Right ventricle myocardium inferior (tissue), 1 donor: Measurements from ENCODE around the gene IDI2. TPM values are rescaled to one million over a fixed set of nuclear protein-coding genes. Genes with fewer than 3 reads are reported as not detected.
"Not testable (repeated sequence)": the region's sequence is repeated elsewhere in the genome, so short reads cannot be mapped to it uniquely, and the experiment has no call there.

Source experiments
- ATAC-seq: fragments of 200-7000 bp; cut with Tn5 transposase; one replicate; pipeline ENCODE4 v1.9.1; 2020; ENCODE audit warnings: mild to moderate bottlenecking, moderate library complexity
- DNase-seq: peaks from one replicate; pipeline ENCODE4 v3.0.0; 2021; ENCODE audit errors: missing footprints
- intact Hi-C: fragments of 100-400 bp; cut with DNase I; formaldehyde crosslinking; loops from one replicate; pipeline ENCODE4 v1.11.0; 2022
- total RNA-seq: library from RNA; stranded (reverse); fragmentation: NEBNext Ultra II Directional; extraction: Animal tissue kit (Norgen Biotek cat#: 25700); gene quantifications from one replicate; pipeline ENCODE4 v1.2.1, GENCODE V29; 2021
- donor health status: DM: no; HTN: yes; CAD: no; lungs with severe emphysema.

The IDI2 gene
- total RNA-seq, 1 donor from 2014 or later, result 0.30 TPM

GRCh38 chr10:1020958-1021357 is 4.7 kb downstream of the IDI2 start:
- DNase-seq, result no peak
- no peak for ATAC-seq
- intact Hi-C loops, result no loop called here

- no peak for ATAC-seq
- intact Hi-C loops, result no loop called here
- DNase-seq, result no peak
Measured at GRCh38 chr10:1020460-1020859, 5.2 kb downstream of the IDI2 start.

DNA sequence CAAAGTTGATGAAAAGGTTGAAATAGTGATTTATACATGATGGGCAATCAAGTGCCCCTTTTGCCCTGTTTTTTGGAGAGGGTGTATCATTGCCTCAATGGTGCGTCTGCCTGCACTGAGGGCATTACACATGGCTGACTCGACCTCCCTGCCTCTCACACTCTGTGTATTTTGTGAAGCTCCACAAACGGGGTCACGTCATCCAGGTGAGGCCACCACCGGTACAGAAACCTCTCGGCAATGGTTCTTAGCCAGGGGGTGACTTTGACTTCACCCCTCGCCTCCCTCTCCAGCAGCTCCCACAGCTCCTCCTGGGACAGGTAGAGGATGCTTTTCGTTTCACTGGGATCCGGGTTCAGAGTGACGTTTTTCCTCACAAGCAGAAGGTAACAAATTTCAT is 6.3 kb downstream of the IDI2 start:
- ATAC-seq (no peak), DNase-seq (no peak)
- intact Hi-C loops, result no loop called here

DNA sequence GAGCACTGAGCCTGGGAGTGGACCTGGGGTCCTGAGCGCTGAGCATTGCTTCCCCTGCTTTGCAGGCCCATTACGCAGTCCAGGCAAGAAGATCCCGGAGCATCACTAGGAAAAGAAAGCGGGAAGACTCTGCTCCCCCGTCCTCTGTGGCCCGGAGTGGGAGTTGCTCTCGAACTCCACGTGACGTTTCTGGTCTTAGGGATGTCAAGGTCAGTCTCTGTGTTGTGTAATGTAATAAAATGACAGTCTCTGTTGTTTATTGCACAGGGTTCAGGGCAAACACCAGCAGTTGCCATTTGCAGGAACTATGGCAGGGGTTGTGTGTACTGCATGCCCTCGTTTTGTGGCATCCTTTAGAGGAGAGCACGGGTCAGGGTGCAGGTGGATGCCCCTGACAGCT is 10.0 kb downstream of the IDI2 start:
- DNase-seq (no peak), ATAC-seq (no peak)
- intact Hi-C loops, result no loop called here

DNA sequence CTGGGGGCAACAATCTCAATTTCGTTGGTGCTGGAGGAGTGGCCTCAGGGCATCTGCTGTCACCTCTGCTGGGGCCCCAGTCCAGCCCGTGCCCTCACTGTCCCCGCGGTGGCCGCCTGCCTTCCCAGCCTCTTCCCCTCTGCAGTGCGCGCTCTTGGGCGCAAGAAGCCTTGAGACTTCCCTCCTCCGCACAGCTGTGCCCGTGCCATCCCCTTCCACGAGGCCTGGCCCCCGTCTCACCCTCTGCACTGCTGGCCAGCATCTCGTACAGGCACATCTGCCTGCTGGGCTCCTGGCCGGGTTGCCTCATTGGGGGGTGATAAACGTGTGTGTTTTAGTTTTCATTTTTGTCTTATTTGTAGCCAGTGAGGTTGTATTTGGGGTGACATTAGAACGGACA is 14.0 kb downstream of the IDI2 start:
- no peak for DNase-seq
- no peak for ATAC-seq
- intact Hi-C loops, result no loop called here

GRCh38 chr10:1010703-1011102 is 15.0 kb downstream of the IDI2 start:
- DNase-seq (no peak), ATAC-seq (no peak)
- intact Hi-C loops, result no loop called here

DNA sequence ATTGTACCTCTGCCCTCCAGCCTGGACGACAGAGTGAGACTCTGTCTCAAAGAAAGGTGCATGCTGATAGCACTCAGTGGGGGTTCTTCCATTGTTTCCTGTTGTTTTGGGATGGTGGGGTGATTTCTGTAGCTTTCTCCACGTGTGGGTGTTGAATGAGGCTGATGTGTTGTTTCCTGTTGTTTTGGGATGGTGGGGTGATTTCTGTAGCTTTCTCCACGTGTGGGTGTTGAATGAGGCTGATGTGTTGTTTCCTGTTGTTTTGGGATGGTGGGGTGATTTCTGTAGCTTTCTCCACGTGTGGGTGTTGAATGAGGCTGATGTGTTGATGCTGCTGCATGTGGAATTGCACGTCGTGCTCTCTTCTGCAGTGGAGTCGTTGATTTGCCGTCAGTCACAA is 15.7 kb downstream of the IDI2 start:
- ATAC-seq, DNase-seq, intact Hi-C loops: not testable (repeated sequence)

- DNase-seq (no peak), ATAC-seq (no peak)
- intact Hi-C loops, result no loop called here
Measured at GRCh38 chr10:1009071-1009494, 16.6 kb downstream of the IDI2 start.

DNA sequence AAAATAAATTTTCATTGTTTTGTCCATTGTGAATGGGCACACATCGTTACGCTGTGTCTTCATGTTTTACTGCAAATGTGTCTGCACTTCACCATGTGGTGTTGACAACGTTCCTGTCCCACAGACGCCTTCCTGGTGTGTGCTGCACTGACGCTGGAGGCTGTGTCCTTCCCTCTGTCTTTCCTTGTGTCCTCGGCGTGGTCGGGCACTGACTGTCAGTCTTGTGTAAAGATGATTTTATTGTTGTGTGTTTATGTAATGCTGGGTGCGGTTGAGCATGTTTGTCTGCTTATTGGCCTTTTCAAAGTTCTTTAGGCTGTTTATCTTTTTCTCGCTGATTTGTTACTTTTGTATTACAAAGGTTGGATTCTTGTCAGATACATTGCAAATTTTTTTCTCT is 18.1 kb downstream of the IDI2 start:
- no peak for DNase-seq
- intact Hi-C loops, result no loop called here
- no peak for ATAC-seq

- ATAC-seq (no peak), DNase-seq (no peak)
- intact Hi-C loops, result no loop called here
Measured at GRCh38 chr10:1006573-1006972, 19.1 kb downstream of the IDI2 start.

DNA sequence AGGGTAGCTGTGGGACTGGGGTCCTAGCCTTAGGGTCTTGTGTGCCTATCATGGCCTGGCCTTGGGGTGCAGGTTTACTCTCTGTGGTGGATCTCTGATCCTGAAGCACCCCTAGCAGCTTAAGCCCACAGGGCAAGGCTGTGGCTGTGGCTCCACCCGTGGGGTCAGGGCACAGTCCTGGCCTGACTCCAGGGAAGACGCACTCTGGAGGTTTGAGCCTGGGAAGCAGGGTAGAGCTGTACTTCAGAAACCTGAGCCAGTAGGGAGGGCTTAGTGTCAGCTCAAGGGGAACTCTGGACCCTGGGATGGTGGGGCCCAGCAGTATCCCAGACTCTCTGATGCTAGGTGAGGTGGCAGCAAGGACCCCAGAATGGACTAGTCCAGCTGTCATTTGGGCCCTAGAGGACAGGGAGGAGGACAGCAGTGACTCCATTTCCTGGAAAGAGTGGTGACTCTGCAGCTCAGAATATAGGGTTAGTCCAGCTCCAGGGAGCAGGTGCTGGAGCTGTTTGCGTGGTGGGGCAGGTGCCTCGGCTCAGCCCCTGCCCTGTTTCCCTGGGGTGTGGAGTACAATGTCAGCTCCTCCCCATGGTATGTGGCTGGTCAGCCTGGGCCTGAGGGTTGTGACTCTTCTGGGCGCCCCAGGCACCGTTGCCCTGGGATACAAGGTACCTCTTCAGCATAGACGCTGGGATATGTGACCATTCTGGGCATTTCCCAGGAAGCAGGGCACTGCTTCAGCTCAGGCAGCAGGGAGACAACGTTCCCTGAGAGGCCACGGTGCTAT is 21.6 kb downstream of the IDI2 start:
- intact Hi-C loops, result no loop called here
- ATAC-seq, result no peak

GRCh38 chr10:1002425-1003006 is 23.1 kb downstream of the IDI2 start:
- ATAC-seq (no peak), DNase-seq (no peak)
- intact Hi-C loops, result no loop called here

More for the DNA sequence above, 21.6 kb downstream of the IDI2 start:
- DNase-seq, result no peak

GRCh38 chr10:997266-998022 is 28.2 kb downstream of the IDI2 start:
- DNase-seq (no peak), ATAC-seq (no peak)
- intact Hi-C loops, result no loop called here

- no peak for DNase-seq
- intact Hi-C loops, result no loop called here
- ATAC-seq, result no peak
Measured at GRCh38 chr10:996031-996430, 29.6 kb downstream of the IDI2 start.

GRCh38 chr10:995559-995926 is 30.1 kb downstream of the IDI2 start:
- ATAC-seq, result peak; percentile 23
- intact Hi-C loops, result no loop called here
- DNase-seq, result no peak

- DNase-seq (no peak), ATAC-seq (no peak)
- intact Hi-C loops, result no loop called here
Measured at GRCh38 chr10:994836-995558, 30.7 kb downstream of the IDI2 start.

GRCh38 chr10:992871-993270 is 32.8 kb downstream of the IDI2 start:
- no peak for DNase-seq
- intact Hi-C loops, result no loop called here
- ATAC-seq, result no peak

- ATAC-seq, result no peak
- DNase-seq, result no peak
- intact Hi-C loops, result no loop called here
Measured at GRCh38 chr10:992467-992866, 33.2 kb downstream of the IDI2 start.

DNA sequence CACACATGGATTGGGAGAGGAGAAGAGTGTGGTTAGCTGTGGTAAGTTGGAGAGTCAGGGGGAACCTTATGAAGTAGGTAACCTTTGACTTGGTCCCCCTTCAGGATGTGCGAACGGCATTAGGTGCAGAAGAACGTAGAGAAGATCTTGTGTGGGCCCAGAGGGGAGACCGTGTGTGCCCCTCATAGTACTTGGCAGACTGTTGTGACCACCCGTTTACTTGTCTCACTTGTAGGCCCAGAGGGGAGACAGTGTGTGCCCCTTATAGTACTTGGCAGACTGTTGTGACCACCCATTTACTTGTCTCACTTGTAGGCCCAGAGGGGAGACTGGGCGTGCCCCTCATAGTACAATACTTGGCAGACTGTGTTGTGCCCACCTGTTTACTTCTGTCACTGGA is 34.9 kb downstream of the IDI2 start:
- ATAC-seq (no peak), DNase-seq (no peak)
- intact Hi-C loops, result no loop called here
